Ramos (cell line): ENCODE data around the gene TXNL1.

ENCODE experiments used
- in situ Hi-C: fragments of 300-500 bp; cut with MboI; formaldehyde crosslinking; loops from one replicate; pipeline ENCODE4 v1.14.3; 2022; ENCODE audit warnings: low sequenced_read_pairs; ENCODE audit not compliant: unreplicated experiment

TXNL1 gene

GRCh38 chr18:56647951-56648893, 9.8 kb upstream of the TXNL1 start:
- in situ Hi-C loops: loop anchor here (25.0 kb wide), 3 partner anchors 964 to 1211 kb away; partner anchors contain the start of genes NARS1 and TCF4

- in situ Hi-C loops: loop anchor here (25.0 kb wide), 3 partner anchors 965 to 1210 kb away; partner anchors contain the start of genes NARS1 and TCF4
Measured at GRCh38 chr18:56647071-56647470, 8.7 kb upstream of the TXNL1 start.

- in situ Hi-C loops: loop anchor here (25.0 kb wide), 3 partner anchors 967 to 1208 kb away; partner anchors contain the start of genes NARS1 and TCF4
Measured at GRCh38 chr18:56645415-56646016, 7.1 kb upstream of the TXNL1 start.

DNA sequence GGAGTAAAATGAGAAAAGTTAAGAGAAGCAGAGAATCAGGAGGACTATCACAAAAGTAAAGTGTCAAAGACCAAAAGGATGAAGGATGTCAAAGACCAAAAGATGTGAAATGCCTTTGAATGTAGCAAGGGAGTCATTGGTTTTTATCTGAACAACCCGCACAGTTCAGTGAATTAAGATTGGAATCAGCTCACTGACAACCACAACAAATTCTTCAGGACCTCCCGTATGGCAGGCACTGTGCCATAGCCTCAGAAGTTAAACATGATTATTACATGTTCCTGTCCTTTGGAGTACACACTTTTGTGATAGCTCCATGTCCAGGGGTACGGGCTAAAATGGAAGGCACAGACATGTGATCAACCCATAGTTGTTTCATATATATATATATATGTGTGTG, 5.0 kb upstream of the TXNL1 start:
- in situ Hi-C loops: loop anchor here (25.0 kb wide), 3 partner anchors 969 to 1206 kb away; partner anchors contain the start of genes NARS1 and TCF4

GRCh38 chr18:56641714-56642337, 3.4 kb upstream of the TXNL1 start:
- in situ Hi-C loops: loop anchor here (25.0 kb wide), 3 partner anchors 970 to 1205 kb away; partner anchors contain the start of genes NARS1 and TCF4

DNA sequence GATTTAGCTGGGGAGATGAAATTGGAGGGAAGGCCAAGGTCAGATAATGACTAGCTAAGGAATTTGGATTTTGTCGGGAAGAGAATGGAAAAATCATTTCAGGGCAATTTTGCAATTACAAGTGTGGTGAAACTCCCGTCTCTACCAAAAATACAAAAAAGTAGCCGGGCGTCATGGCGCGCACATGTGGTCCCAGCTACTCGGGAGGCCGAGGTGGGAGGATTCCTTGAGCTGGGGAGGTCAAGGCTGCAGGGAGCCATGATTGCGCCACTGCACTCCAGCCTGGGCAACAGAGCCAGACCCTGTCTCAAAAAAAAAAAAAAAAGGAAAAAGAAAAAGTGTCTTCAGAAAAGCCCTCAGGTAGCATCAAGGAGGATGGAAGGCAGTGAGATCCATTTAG, 1.2 kb upstream of the TXNL1 start:
- in situ Hi-C loops: loop anchor here (25.0 kb wide), 3 partner anchors 973 to 1202 kb away; partner anchors contain the start of genes NARS1 and TCF4

DNA sequence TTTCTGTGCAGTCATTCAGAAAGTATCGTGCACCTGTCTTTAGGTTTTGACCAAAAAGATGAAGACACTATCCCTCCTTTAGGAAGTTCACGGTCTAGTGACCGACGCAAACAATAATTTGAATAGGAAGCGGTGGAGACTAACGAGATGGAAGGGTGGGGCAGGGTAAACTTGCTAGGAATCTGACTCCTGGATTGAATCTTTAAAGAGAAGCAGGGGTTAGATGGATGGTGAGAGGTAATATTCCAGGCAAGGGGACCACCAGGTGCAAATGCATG, 651 bp upstream of the TXNL1 start:
- in situ Hi-C loops: loop anchor here (25.0 kb wide), 3 partner anchors 973 to 1202 kb away; partner anchors contain the start of genes NARS1 and TCF4

DNA sequence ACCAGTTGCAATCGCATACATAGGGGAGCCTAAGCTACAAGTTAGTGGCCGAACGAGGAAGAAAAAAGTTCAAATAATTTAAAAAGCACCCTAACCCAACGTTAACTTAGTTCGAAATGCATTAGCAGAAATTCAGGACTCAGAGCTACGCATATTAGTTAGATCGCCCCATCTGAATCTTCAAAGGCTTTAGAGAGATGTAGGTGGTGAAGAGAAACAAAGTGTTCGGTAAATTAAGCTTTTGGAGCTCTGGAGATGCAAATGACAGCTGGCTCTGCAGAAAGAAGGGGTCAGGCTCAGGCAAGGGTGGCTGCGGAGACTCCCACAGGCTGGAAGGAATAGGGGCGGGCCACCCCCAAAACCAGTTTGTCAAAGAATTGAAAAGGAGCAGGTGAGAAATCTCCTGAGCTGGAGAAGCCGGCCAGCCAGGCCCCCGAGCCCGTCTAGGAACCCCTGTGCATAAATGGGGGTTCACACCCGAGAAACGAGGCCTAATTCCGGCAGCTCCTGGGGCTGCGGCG, 621 bp downstream of the TXNL1 start:
- in situ Hi-C loops: loop anchor here (25.0 kb wide), 3 partner anchors 975 to 1200 kb away; partner anchors contain the start of genes NARS1 and TCF4

- in situ Hi-C loops: loop anchor here (25.0 kb wide), 3 partner anchors 975 to 1200 kb away; partner anchors contain the start of genes NARS1 and TCF4
Measured at GRCh38 chr18:56637176-56637575, 1.2 kb downstream of the TXNL1 start.

- in situ Hi-C loops: loop anchor here (25.0 kb wide), 3 partner anchors 977 to 1198 kb away; partner anchors contain the start of genes NARS1 and TCF4
Measured at GRCh38 chr18:56635007-56635406, 3.4 kb downstream of the TXNL1 start.

DNA sequence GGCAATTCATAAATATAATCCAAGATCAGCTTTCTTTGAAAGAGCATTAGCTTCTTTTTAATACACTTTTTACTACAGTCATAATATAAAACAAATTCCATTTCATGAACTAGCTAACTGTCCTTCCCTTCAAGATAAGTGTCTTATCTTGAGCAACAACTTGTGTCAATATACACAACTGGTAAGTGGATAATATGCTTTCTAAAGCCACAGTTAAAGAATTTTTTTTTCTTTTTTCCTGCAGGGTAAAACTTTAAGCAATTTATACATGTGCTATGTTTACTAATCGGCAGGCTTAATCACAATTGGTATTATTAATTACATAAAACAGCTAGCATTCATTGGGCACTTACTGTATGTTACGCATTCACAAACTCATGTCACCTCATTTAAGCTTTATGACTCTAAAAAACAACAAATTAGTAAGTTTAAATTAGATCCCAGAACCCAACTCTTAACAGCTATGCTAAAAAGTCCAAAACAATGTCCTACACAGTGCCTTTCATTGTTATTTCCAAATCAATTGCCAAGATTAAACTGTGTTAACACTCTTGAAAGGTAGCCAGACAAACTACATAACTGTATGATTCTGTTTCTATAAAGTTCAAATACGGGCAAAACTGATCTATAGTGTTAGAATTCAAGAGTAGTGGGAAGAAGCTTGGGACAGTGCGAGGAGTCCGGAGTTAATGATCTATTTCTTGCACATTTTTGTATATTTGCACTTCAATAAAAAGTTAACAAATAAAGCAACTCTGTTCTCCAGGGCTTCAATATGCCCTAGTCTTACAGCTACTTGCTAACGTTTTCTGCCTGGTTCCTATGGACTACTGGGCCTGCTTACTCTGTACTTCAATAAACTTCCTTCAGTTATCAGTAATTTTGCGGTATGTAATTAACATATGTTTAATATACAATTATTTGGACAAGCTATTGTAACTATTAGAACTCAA, 6.0 kb downstream of the TXNL1 start:
- in situ Hi-C loops: loop anchor here (25.0 kb wide), 3 partner anchors 980 to 1195 kb away; partner anchors contain the start of genes NARS1 and TCF4

GRCh38 chr18:56627991-56628390, 10.4 kb downstream of the TXNL1 start:
- in situ Hi-C loops: loop anchor here (25.0 kb wide), 3 partner anchors 984 to 1191 kb away; partner anchors contain the start of genes NARS1 and TCF4

DNA sequence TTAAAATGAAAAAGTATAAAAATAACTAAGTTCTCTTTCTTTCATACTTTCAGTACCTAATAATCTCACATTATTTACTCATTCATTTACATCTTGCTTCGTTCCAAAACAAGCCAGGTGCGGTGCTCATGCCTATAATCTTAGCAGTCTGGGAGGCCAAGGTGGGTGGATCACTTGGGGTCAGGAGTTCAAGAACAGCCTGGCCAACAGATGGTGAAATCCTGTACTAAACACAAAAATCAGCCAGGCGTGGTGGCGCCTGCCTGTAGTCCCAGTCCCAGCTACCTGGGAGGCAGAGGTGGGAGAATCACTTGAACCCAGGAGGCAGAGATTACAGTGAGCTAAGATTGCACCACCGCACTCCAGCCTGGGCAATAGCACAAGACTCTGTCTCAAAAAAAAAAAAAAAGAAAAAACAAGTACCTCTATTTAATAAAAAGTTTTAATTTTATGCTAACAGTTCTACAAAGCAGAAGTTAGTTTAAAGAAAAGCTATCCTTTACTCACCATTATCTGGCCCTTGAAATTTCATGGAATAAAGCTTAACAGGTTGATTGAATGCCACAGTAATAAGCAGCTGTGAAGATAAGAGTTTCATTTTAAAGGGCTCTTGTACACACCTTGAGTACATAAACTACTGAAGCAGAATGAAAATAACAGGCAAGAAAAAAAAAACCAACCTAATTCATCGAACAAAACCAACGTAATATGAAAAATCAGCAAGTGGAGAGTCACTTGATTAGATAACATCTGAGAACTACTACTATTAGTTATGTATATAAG, 22.5 kb downstream of the TXNL1 start:
- in situ Hi-C loops: no loop called here

- in situ Hi-C loops: no loop called here
Measured at GRCh38 chr18:56606618-56607017, 31.8 kb downstream of the TXNL1 start.

GRCh38 chr18:56598422-56598821, 40.0 kb downstream of the TXNL1 start:
- in situ Hi-C loops: no loop called here

- in situ Hi-C loops: no loop called here
Measured at GRCh38 chr18:56593906-56594305, 44.5 kb downstream of the TXNL1 start.

- in situ Hi-C loops: no loop called here
Measured at GRCh38 chr18:56580026-56580425, 58.4 kb downstream of the TXNL1 start.

- in situ Hi-C loops: loop anchor here (10.0 kb wide), 1 partner anchor 1345 kb away; no protein-coding TSS in a partner anchor
Measured at GRCh38 chr18:56579451-56579850, 58.9 kb downstream of the TXNL1 start.
